ENCODE results near the gene DNASE2B.

DNASE2B gene

DNA sequence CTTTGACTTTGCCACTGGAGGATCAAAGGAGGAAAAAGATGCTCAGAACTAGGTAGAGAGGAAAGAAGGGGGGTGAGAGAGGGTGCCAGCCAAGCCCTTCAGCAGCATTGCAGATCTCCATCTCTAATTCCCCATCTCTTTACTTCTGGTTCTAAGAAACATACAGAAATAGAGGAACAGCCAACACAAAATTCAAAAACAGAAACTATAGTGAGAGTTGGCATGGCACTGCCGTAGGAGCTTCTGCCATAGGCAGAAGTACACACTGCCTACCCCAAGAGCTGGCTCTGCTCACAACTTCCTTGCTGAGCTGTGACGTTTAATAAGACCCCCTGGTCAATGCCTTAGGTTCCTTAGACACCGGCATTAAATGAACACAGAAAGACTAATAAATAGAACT is 54.2 kb downstream of the DNASE2B start:
- no peak for DNase-seq (ENCODE audit: low read depth, low spot score)

DNA sequence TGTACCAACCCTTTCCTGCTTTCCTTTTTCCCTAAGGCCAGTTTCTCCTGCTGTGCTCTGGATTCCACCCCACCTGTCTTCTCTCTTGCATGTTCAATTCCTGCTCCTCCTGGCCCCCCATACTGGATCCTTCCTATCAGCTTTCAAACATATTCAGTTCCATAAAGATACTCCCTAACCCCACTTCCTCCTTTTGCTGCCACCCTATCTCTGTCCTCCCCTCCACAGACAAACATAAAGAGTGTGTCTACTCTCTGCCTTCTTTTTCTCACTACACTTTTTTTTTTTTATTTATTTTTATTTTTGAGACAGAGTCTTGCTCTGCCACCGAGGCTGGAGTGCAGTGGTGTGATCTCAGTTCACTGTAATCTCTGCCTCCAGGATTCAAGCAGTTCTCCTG is 63.8 kb downstream of the DNASE2B start:
- DNase-seq (ENCODE audit: low read depth, low spot score), result no peak

Data from activated naive CD8-positive, alpha-beta T cell treated with anti-CD3 and anti-CD28 coated beads, Interleukin-2, amount 50 U/mL, for 16 hours (primary cell).